GM18499 (cell line): Measurements from ENCODE around the gene NKTR.

Experiments
- ATAC-seq: cut with Tn5 transposase; IDR thresholded peaks from one replicate; pipeline ENCODE4 v1.9.1; 2021; ENCODE audit warnings: moderate number of reproducible peaks; ENCODE audit not compliant: insufficient read depth, unreplicated experiment

NKTR gene

DNA sequence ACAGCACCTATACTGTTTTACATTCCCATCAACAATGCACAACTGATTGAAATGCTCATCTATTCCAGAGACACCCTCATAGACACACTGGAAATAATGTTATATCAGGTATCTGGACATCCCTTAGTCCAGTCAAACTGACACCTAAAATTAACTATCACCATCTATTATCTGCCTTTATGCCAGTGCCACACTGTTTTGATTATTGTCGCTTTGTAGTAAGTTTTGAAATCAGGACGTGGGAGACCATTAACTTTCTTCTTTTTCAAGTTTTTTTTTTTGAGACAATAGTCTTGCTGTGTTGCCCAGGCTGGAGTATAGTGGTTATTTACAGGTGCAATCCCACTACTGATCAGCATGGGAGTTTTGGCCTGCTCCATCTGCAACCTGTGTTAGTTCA, 75.4 kb downstream of the NKTR start:
- ATAC-seq: no peak

DNA sequence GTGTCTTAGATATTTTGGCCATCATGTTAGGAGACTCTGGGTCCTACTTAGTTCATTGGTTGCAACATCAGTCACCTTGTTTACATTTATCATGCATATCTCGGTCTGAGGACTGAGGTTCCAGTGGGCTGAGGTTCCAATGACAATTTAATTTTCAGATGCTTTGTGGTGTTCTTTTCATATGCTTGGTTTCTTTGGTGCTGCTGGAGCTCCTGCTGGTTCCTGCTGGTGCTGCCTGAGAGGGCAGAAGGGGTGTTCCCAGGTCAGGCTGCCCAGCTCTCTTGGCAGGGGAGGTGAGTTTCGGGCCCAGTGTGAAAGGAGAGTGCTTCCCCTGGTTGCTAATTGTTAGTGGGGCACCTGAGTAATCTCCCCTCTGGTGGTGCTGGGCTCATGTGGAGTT, 78.0 kb downstream of the NKTR start:
- ATAC-seq: no peak

DNA sequence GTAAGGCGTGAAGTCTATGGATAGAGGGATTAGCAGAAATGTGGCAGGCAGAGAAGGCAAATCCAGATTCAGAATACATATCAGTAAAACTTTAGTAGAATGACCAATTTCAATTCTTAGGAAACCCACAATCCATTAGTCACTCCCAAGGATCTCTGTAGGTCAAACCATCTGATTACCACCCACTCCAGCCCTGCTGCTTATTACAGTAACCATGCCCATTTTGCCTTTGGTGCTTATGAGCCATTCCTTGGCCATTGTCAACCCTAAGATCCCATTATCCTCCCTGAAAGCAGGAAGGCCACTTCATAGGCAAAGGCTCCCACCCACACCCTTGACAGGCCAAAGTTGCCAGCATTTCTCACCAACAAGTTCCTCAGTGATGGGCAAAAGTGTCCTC, 79.8 kb downstream of the NKTR start:
- ATAC-seq: no peak

DNA sequence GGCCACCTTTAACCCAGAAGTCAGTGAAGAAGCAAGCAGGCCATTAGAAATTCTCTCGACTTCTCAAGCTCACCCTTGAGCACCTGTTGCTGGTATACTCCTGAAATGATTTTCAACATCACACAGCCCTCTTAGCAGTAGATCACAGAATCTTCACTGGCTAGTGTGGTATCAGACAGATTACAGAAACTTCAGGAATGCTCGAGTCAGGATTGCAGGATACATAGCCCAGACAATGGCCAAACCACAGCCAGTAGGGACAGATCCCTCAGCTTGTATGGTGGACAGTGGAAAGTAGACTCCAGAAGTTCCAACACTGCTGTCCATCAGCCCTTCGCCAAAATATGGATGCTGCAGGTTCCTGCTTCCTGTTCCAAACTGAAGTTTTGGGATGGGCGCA, 80.3 kb downstream of the NKTR start:
- ATAC-seq: no peak

DNA sequence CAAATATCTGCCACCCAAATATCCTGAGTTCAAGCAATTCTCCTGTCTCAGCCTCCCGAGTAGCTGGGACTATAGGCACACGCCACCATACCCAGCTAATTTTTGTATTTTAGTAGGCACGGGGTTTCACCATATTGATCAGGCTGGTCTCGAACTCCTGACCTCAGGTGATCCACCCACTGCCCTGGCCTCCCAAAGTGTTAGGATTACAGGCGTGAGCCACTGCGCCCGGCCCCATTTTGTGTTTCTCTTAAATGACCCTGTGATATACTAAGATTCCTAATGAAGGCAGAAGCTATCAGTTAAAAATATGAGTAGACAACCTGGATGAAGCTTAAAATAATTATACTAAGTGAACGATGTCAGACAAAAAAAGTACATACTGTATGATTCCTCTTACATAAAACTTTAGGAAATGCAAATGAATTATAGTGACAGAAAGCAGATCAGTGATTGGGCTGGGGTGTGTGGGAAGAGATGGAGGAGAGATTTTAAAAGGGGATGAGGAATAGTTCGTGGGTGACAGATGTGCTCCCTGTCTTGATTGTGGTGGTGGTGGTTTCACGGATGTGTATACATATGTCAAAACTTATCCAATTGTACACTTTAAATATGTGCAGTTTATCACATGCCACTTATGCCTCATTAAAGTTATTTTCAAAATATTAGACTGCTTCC, 81.0 kb downstream of the NKTR start:
- no peak for ATAC-seq

DNA sequence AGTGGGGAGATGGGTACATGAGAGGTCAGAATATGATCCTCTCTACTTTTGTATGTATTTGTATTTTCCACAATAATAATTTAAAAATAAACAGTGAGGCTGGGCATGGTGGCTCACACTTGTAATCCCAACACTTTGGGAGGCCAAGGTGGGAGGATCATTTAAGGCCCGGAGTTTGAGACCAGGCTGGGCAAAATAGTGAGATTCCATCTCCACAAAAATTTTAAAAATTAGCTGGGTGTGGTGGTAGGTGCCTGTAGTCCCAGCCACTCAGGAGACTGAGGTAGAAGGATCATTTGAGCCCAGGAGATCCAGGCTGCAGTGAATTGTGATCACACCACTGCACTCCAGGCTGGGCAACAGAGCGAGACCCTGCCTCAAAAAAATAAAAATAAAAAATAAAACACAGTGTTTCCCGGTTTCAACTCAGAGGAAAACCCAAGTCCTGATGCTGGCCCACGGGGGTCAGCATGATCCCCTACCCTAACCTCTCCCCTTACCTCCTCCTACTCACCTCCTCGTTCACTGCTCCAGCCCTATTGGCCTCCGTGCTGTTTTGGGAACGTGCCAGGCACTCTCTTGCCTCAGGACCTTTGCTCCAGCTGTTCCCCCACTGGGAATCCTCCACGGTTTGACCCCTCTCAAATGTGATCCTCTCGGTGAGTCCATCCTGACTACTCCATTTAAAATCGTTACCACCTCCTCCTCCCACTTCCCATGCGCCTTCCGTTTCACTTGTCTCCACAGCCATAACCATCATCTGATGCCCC, 82.0 kb downstream of the NKTR start:
- no peak for ATAC-seq

DNA sequence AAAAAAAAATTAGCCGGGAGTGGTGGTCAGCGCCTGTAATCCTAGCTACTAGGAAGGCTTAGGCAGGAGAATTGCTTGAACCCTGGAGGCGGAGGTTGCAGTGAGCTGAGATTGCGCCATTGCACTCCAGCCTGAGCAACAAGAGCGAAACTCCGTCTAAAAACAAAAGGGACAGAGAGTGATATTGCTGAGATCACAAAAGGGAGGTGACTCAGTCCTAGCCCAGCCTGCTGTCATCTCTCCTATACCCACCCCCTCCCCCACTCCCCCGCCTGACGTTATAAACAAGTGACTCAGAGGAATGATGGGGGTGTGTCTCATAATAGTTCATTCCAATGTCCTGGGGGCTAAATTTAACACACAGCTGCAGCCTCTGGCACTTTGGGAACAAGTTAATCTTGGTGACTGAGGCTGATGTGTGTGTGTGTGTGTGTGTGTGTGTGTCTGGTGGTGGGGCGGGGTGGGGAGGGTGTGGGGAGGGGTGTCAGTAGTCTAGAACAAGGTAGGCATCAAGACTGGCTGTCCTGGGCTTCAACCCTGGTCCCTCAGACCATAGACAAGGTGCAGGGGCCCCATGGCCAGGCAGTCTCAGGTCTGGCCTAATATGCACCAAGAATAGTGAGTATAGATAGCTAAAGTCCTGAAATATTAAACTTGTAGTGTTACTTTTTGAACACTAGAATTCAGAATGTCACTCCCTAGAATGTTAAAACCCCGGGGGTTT, 83.6 kb downstream of the NKTR start:
- ATAC-seq: no peak

DNA sequence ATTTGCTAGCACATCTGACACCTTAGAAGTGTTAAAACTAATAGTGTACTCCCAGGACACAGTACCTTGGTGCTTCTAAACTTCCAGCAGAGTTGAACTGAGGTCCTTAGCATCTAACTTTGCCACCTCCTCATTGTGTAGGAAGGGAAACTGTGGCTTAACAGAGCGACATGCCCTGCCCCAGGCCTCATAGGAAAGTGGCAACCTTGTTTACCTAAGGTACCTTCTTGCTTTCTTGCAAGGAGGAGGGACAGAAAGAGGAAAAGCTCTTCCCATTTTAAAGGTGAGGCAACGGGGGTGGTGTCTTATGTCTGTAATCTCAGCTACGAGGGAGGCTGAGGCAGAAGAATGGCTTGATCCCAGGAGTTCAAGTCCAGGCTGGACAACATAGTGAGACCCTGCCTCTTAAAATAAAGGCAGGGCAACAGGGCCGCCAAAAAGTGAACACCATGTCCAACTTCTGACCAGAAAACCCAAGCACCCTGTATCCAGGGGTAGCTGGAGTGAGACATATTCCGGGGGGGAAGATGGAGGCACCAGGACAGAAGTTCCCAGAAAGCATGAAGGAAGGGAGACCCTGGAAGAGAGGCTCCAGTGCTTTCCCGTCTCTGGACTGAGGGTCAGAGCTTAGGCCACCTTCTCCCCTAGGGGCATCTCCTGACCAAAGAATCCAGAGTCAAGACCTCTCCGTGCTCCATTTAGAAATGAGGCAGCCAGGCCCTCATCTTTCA, 84.3 kb downstream of the NKTR start:
- no peak for ATAC-seq

DNA sequence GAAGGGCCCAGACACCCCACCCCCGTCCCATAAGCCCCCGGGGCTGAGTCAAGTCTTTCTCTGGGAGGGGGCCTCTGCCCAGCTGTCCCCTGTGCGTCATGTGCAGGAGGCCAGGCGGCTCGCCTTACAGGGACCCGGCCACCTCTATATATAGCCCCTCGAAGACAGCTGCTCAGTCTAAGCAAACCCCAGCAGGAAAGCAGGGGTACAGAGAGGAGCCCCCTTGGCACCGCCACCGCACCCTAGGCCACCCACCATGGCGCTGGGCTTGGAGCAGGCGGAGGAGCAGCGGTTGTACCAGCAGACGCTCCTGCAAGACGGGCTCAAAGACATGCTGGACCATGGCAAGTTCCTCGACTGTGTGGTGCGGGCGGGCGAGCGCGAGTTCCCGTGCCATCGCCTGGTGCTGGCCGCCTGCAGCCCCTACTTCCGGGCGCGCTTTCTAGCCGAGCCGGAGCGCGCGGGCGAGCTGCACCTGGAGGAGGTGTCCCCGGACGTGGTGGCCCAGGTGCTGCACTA, 84.9 kb downstream of the NKTR start, which contains the start of gene KLHL40:
Gene KLHL40 (plus strand): TSS at position 175 of the 519 bp plus-strand sequence. CDS start 82 bp downstream, at position 257.
- no peak for ATAC-seq

DNA sequence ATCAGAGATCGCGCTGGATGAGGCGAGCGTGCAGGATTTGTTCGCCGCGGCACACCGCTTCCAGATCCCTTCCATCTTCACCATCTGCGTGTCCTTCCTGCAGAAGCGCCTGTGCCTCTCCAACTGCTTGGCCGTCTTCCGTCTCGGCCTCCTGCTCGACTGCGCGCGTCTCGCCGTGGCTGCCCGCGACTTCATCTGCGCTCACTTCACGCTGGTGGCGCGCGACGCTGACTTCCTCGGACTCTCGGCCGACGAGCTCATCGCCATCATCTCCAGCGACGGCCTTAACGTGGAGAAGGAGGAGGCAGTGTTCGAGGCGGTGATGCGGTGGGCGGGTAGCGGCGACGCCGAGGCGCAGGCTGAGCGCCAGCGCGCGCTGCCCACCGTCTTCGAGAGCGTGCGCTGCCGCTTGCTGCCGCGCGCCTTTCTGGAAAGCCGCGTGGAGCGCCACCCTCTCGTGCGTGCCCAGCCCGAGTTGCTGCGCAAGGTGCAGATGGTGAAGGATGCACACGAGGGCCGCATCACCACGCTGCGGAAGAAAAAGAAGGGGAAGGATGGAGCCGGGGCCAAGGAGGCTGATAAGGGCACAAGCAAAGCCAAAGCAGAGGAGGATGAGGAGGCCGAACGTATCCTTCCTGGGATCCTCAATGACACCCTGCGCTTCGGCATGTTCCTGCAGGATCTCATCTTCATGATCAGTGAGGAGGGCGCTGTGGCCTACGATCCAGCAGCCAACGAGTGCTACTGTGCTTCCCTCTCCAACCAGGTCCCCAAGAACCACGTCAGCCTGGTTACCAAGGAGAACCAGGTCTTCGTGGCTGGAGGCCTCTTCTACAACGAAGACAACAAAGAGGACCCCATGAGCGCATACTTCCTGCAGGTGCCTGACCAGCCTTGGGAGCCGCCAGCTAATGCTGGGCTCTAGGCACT, 85.7 kb downstream of the NKTR start:
- ATAC-seq: no peak

DNA sequence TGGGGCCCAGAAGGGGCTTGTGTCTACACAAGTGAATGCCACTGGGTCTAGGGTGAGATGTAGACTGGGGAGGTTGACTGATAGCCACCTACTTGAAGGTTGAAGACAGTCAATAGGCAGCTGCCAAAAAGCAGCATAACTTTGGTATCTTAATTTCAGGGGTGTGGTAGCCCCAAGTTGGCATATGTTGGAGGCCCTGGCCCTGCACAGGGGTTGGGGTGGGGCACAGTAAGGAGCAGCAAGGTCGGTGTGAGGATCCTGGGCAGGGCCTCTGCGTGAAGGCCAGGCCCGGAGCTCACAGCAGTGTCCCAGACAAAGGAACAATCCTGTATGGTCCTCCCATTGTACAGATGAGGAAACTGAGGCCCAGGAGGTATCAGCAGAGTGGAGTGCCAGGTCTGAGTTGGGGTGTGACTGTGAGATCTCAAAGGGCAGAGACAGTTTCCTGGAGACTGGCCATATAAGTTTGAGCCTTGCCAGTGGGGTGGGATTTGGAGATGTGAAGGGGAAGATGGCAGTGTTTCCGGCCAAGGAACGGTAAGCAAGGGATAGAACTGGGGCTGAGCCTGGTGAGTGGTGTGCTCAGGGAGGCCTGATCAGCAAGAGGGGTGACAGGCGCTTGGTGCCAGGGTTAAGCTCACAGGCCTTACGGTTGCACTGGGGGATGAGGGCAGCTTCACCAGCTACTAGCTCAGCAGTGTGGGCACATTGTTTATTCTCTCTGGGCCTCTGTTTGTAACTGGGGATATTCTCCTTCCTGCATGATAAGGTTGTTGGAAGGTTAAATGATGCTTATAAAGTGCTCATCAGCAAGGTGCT, 86.6 kb downstream of the NKTR start:
- no peak for ATAC-seq

DNA sequence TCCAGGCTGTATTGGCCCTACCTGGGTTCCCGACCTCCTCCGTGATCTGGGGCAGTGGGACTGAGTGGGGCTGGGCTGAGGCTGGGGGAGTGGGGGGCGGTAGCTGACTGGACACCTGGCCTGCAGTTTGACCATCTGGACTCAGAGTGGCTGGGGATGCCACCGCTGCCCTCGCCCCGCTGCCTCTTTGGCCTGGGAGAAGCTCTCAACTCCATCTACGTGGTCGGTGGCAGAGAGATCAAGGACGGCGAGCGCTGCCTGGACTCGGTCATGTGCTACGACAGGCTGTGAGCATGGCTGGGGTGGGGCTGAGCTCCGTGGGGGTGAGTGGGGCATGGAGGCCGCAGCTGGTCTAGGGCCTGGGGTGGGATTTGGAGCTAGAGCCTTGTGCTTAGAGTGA, 87.5 kb downstream of the NKTR start:
- ATAC-seq: no peak

DNA sequence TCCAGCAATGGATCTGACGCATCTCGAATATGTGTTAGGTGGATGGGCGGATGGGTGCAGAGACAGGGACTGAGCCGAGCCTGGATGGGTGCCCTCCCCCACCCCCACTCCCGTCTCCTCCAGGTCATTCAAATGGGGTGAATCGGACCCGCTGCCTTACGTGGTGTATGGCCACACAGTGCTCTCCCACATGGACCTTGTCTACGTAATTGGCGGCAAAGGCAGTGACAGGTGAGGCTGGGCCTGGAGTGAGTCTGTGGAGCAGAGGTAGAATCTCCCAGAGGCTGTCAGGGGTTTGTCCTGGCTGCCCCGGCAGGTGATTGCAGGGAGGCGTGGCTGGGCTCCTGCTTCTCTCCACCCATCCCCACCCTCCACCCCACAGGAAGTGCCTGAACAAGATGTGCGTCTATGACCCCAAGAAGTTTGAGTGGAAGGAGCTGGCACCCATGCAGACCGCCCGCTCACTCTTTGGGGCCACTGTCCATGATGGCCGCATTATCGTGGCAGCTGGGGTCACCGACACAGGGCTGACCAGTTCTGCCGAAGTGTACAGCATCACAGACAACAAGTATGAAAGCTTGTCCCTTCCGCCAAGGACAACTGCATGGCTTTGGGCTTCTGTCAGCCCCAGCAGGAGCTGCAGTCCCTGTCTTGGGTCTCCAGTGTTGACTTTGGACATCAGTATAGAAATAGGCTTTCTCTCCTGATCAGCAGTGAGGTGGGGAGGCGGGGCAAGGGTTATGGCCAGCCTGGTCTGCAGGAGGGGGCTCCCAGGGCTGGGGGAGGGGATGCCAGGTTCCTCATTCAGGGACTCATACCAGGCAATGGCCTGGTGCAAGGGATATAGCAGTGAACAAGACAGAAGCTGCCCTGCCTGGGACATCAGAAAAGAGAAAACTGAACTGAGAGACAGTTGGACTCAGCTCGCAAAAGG, 88.3 kb downstream of the NKTR start:
- no peak for ATAC-seq

DNA sequence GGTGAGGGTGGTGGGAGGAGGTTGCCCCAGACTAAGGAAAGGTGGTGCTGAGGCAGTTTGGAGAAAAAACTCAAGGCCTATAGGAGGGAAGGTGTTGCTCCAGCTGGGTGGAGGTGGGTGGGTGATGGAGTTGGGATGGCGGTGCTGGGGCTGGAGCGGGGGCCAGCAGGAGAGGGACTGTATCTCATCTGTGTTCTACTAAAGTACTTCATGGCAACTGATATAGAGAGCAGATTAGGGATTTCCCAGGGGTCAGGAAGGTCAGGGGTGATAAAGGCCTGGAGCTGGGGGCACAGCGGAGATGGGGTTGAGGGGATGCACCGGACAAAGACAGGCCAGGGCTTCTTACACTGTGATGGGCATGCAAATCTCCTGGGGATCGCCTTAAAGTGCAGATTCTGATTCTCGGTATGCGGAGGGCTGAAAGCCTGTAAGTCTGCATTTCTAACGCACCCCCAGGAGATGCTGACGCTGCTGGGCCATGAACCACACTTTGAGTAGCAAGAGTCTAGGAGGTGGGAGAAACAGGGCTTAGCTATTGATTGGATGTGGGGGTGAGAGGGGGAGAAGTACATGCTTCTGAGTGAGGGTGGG, 89.0 kb downstream of the NKTR start:
- ATAC-seq: no peak

DNA sequence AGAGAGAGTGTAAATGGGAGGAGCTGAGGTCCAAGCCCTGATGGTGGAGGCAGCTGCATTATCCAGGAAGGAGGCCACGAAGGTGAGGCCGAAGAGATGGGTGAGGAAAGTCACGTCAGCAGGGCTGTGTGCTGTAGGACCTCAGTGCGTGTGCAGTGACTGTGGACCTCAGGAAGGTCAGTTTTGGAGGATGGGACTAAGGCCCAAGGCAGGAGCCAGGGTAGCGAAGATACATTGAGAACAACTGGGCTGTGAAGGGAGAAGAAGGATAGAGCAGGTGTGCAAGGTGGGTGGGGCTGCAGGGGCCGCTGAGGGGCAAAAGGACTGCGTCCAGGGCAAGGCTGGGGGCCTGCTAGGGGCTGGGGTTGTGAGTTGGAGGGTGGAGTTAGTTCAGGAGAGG, 89.7 kb downstream of the NKTR start:
- no peak for ATAC-seq

DNA sequence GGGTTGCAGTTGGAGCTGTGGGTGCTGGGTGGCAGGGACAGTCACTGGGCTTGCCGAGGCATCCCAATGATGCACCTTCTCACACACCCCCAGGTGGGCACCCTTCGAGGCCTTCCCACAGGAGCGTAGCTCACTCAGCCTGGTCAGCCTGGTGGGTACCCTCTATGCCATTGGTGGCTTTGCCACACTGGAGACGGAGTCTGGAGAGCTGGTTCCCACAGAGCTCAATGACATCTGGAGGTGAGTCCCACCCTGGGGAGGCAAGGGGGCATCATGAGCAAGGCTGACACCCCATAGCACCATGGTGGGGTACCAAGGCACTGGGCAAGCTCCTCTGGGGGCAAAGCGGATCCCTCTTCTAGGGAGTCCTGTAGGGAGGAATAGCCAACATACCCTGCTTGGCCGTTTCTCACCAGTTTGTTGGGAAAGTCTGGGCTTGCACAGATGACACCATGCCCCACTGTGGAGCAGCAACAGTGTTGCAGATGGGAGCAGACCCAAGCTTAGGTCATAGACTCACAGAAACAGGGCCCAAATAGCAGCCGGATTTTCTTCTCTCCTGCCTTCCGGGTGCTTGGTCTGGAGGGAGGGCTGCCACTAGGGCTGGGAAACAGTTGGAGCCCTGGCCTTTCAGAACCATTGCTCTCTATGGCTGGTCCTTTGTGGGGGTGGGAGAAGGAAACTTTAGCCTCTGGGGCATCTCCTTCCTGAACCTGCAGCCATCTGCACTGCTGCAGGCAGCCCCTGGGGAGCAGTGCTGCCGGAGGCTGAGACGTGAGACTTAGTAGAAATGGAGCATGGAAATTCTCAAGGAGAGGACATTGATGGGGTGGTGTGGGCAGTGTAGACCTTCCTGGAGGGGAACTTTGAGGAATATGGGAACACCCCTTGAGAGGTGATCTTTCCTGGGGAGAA, 90.5 kb downstream of the NKTR start:
- ATAC-seq: no peak
